H1 (cell line): ENCODE results near the gene CCBE1. TPM values are rescaled to one million over a fixed set of nuclear protein-coding genes. Genes with fewer than 3 reads are reported as not detected.
A peak's percentile ranks its signal among the peaks of the same experiment; 100 is the strongest.

Experiments used
- ASH2L ChIP-seq: fragments of 200-600, 300-600 bp; sonication (generic); IDR thresholded peaks from one replicate; pipeline ENCODE4 v1.7.1; 2017; ENCODE audit warnings: low read length
- ATF3 ChIP-seq: IDR thresholded peaks from 2 replicates; pipeline ENCODE4 v1.6.1; 2011; ENCODE audit warnings: low read depth, mild to moderate bottlenecking, low read length; ENCODE audit not compliant: insufficient read depth
- CREB1 ChIP-seq: IDR thresholded peaks from 2 replicates; pipeline ENCODE4 v1.6.1; 2012; ENCODE audit warnings: inconsistent platforms
- HDAC2 ChIP-seq, 2 experiments: fragments of 300-600 bp in 1 of 2; sonication (generic) in 1 of 2; IDR thresholded peaks; 2 replicates each; pipeline ENCODE4 v1.6.1; 2011 to 2012; ENCODE audit warnings: low read depth in 2 of 2, low read length in 2 of 2, mild to moderate bottlenecking in 2 of 2, moderate library complexity in 2 of 2, borderline replicate concordance in 1 of 2, inconsistent platforms in 1 of 2
- MAX ChIP-seq: IDR thresholded peaks from 2 replicates; pipeline ENCODE4 v1.6.1; 2012; ENCODE audit warnings: inconsistent platforms
- POU5F1 ChIP-seq: IDR thresholded peaks from 2 replicates; pipeline ENCODE4 v1.6.1; 2011; ENCODE audit warnings: low read depth, mild to moderate bottlenecking, low read length, moderate library complexity
- SIX5 ChIP-seq: IDR thresholded peaks from 2 replicates; pipeline ENCODE4 v1.6.1; 2011; ENCODE audit warnings: mild to moderate bottlenecking, low read depth, low read length
- SUZ12 ChIP-seq: fragments of 200-600 bp; sonication (generic); IDR thresholded peaks from 2 replicates; pipeline ENCODE4 v1.6.1; 2012; ENCODE audit warnings: mild to moderate bottlenecking, inconsistent platforms, low read length, moderate library complexity, mixed read lengths
- TAF1 ChIP-seq: IDR thresholded peaks from 2 replicates; pipeline ENCODE4 v1.6.1; 2011; ENCODE audit warnings: mild to moderate bottlenecking, low read depth, low read length
- TCF12 ChIP-seq: IDR thresholded peaks from 2 replicates; pipeline ENCODE4 v1.6.1; 2011; ENCODE audit warnings: low read depth, mild to moderate bottlenecking, low read length
- polyA plus RNA-seq, 7 experiments: library from polyadenylated mRNA; depleted of rRNA in 3 of 7; stranded (reverse) in 5 of 7; unstranded in 2 of 7; fragments of >200 nt in 5 of 7; fragments of 200-250 nt in 2 of 7; gene quantifications; 1 replicate in 5 of 7; 2 replicates in 1 of 7; 4 replicates in 1 of 7; pipeline versions ENCODE4 v1.2.1 to v1.2.3, GENCODE V29; 2011 to 2013; ENCODE audit warnings: missing spikeins in 2 of 7, mixed read lengths in 2 of 7
- total RNA-seq: library from RNA; stranded (reverse); fragmentation: NEBNext Ultra II Directional; extraction: Animal tissue kit (Norgen Biotek cat#: 25700); gene quantifications from 2 replicates; pipeline ENCODE4 v1.2.1, GENCODE V29; 2021

Gene CCBE1
- total and polyA plus RNA-seq, 2 of the 8 experiments (the other 6 are each of a cell fraction or from before 2014, with no cell fraction given), result 2.1 to 2.6 TPM

GRCh38 chr18:59697236-59697932 lies at the start of gene CCBE1 (continued):
- TF ChIP-seq SUZ12 (0 out of 2 replicates have a peak, but pooled peaks have one; percentile 38), ATF3 (no peak), TCF12 (peak; percentile 65; the same call in 1 of the 2 replicates), SIX5 (no peak), MAX (peak; percentile 60; the same call in 1 of the 2 replicates), TAF1 (0 out of 2 replicates have a peak, but pooled peaks have one; percentile 15), POU5F1 (no peak), HDAC2 (IDR thresholded peaks at IDR 0.05; ENCODE audit: borderline replicate concordance in 1 of 2, low read depth in 2 of 2, low read length in 2 of 2) (0 out of 4 replicates have a peak, but pooled peaks of 1 of the 2 experiments have one; percentile 82), CREB1 (peak; percentile 32; the same call in 1 of the 2 replicates), ASH2L (peak; percentile 58)
